ENCODE results near the gene CBR3. TPM values are rescaled to one million over a fixed set of nuclear protein-coding genes. Genes with fewer than 3 reads are reported as not detected.
A peak's percentile ranks its signal among the peaks of the same experiment; 100 is the strongest.

Gene CBR3
- total RNA-seq, 1 experiment from 2014 or later, result 1.7 TPM

DNA sequence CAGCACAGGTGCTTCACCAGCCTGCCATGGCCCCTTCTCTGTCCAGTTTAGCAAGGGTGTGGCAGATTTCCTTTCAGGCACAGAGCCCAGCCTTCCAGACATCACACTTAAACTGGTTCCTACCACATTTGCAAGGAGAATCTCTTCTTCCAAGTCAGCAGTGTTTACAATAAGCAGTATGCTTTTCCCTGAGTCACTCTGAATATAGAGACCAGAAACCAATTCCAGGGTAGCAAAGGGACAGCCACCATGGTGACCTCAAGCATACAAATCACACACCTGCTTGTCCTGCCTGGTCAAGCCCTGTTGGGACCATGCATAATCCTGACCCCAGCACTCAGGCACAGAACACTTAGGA is 8.7 kb upstream of the CBR3 start:
- H3K4me1 ChIP-seq (ENCODE audit: control insufficient read depth in 1 of 2, insufficient read depth in 2 of 2, low read length in 2 of 2), result peaks cover 7 to 22% of the 10 kb centered on the region in 2 experiments; a peak in 3 of 4 replicates
- no peaks in the 10 kb centered on the region for H4K20me1 ChIP-seq (ENCODE audit: insufficient read depth)
- H3K4me3 ChIP-seq (replicated peaks in 1 of 2; ENCODE audit: low read depth in 1 of 2, low read length in 2 of 2), result no peak overlapping the region
- no peak overlapping the region for H3K4me2 ChIP-seq (ENCODE audit: low read length)
- H3K27ac ChIP-seq (ENCODE audit: low read depth, low read length), result no peak overlapping the region
- no peaks in the 10 kb centered on the region for H3K27me3 ChIP-seq (ENCODE audit: insufficient read depth, low read length)
- TF ChIP-seq YY1 (IDR thresholded peaks at IDR 0.05; ENCODE audit: extremely low read depth, insufficient replicate concordance, low read depth, low read length) (no peak), POLR2A (IDR thresholded peaks at IDR 0.05; ENCODE audit: borderline replicate concordance, extremely low read depth, insufficient read depth, insufficient read length) (no peak), JUND (IDR thresholded peaks at IDR 0.05) (no peak), EZH2phosphoT487 (IDR thresholded peaks at IDR 0.05; ENCODE audit: borderline replicate concordance) (no peak), SP1 (IDR thresholded peaks at IDR 0.05; ENCODE audit: low read depth) (no peak), CEBPB (IDR thresholded peaks at IDR 0.05; ENCODE audit: low read depth) (no peak), SIN3A (IDR thresholded peaks at IDR 0.05; ENCODE audit: low read depth) (no peak), ZNF274 (IDR thresholded peaks at IDR 0.05; ENCODE audit: low read depth, low read length) (no peak), ELF1 (IDR thresholded peaks at IDR 0.05; ENCODE audit: borderline replicate concordance, low read depth) (no peak), RAD21 (IDR thresholded peaks at IDR 0.05; ENCODE audit: low read depth) (no peak)
- TF ChIP-seq, protein P1, sequence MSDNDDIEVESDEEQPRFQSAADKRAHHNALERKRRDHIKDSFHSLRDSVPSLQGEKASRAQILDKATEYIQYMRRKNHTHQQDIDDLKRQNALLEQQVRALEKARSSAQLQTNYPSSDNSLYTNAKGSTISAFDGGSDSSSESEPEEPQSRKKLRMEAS (IDR thresholded peaks at IDR 0.05), result no peak
- TF ChIP-seq, protein P2, sequence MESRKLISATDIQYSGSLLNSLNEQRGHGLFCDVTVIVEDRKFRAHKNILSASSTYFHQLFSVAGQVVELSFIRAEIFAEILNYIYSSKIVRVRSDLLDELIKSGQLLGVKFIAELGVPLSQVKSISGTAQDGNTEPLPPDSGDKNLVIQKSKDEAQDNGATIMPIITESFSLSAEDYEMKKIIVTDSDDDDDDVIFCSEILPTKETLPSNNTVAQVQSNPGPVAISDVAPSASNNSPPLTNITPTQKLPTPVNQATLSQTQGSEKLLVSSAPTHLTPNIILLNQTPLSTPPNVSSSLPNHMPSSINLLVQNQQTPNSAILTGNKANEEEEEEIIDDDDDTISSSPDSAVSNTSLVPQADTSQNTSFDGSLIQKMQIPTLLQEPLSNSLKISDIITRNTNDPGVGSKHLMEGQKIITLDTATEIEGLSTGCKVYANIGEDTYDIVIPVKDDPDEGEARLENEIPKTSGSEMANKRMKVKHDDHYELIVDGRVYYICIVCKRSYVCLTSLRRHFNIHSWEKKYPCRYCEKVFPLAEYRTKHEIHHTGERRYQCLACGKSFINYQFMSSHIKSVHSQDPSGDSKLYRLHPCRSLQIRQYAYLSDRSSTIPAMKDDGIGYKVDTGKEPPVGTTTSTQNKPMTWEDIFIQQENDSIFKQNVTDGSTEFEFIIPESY (IDR thresholded peaks at IDR 0.05; ENCODE audit: extremely low read depth, insufficient replicate concordance, low read length), result no peak
- TF ChIP-seq, protein P3, sequence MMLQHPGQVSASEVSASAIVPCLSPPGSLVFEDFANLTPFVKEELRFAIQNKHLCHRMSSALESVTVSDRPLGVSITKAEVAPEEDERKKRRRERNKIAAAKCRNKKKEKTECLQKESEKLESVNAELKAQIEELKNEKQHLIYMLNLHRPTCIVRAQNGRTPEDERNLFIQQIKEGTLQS (IDR thresholded peaks at IDR 0.05), result no peak
- TF ChIP-seq, protein P4, sequence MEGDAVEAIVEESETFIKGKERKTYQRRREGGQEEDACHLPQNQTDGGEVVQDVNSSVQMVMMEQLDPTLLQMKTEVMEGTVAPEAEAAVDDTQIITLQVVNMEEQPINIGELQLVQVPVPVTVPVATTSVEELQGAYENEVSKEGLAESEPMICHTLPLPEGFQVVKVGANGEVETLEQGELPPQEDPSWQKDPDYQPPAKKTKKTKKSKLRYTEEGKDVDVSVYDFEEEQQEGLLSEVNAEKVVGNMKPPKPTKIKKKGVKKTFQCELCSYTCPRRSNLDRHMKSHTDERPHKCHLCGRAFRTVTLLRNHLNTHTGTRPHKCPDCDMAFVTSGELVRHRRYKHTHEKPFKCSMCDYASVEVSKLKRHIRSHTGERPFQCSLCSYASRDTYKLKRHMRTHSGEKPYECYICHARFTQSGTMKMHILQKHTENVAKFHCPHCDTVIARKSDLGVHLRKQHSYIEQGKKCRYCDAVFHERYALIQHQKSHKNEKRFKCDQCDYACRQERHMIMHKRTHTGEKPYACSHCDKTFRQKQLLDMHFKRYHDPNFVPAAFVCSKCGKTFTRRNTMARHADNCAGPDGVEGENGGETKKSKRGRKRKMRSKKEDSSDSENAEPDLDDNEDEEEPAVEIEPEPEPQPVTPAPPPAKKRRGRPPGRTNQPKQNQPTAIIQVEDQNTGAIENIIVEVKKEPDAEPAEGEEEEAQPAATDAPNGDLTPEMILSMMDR (IDR thresholded peaks at IDR 0.05 in 2 of 3, conservative IDR thresholded peaks at IDR 0.05 in 1 of 3; ENCODE audit: borderline replicate concordance in 1 of 3, insufficient read depth in 1 of 3, low read depth in 2 of 3, low read length in 2 of 3), result no peak
- no peak overlapping the region for H3K9ac ChIP-seq (ENCODE audit: low read length)
- ATAC-seq (no peak), DNase-seq (ENCODE audit: low read depth, low spot score) (no peak)
- RAD21 ChIA-PET (ENCODE audit: low non-redundant PET in 1 of 2, low total read pairs in 2 of 2, uncharacterized antibody in 2 of 2, unreplicated experiment in 2 of 2), result no interaction called here
- CTCF ChIA-PET, result interaction anchor here (1.5 kb wide), 2 partner anchors 13 to 25 kb away, joined by 3 to 5 read pairs; no protein-coding TSS in a partner anchor
- no peaks in the 10 kb centered on the region for H3K79me2 ChIP-seq (ENCODE audit: insufficient read depth, low read length)
- peak overlapping the region; percentile 5 for H2AFZ ChIP-seq (ENCODE audit: low read depth, low read length, poor library complexity, severe bottlenecking)
- BruUV-seq (replicated peaks), result no TSS peak
- no peaks in the 10 kb centered on the region for H3K9me2 ChIP-seq (ENCODE audit: insufficient read depth)
- POLR2A ChIA-PET, result no interaction called here
- no peaks in the 10 kb centered on the region for H3K36me3 ChIP-seq (ENCODE audit: control insufficient read depth in 1 of 2, insufficient read depth in 2 of 2, low read length in 2 of 2)
- intact Hi-C loops (cut with micrococcal nuclease), result no loop called here
- H3K9me3 ChIP-seq (ENCODE audit: control insufficient read depth in 1 of 2, insufficient read depth in 1 of 2, low read depth in 1 of 2, low read length in 2 of 2), result no peaks in the 10 kb centered on the region

Measured in HCT116 (cell line).